ENCODE measurements around the gene PRDX5. TPM values are rescaled to one million over a fixed set of nuclear protein-coding genes. Genes with fewer than 3 reads are reported as not detected.

The PRDX5 gene
- total and polyA plus RNA-seq, 2 experiments from 2014 or later: 260 to 436 TPM

GRCh38 chr11:64298966-64299846 lies 18.7 kb upstream of the PRDX5 start:
- Histone ChIP-seq H3K27me3 (replicated peaks; ENCODE audit: insufficient read depth) (peaks cover 7% of the 10 kb centered on the region; the same call in 1 of the 2 replicates), H3K9ac (no peak overlapping the region; the same call in 1 of the 2 replicates), H3K4me1 (ENCODE audit: insufficient read depth) (peaks cover 10% of the 10 kb centered on the region; the same call in 1 of the 2 replicates), H3K36me3 (ENCODE audit: low read depth) (no peaks in the 10 kb centered on the region), H3K27ac (no peak overlapping the region), H3F3A (ENCODE audit: insufficient read depth) (0 out of 2 replicates have a peak, but pooled peaks cover 11% of the 10 kb centered on the region), H4K20me1 (ENCODE audit: insufficient read depth) (no peaks in the 10 kb centered on the region), H3K4me3 (peak overlapping the region; percentile 26), H2AFZ (peak overlapping the region; percentile 39), H3K9me2 (ENCODE audit: insufficient read depth) (no peaks in the 10 kb centered on the region), H3K9me3 (ENCODE audit: low read depth) (no peaks in the 10 kb centered on the region), H3K79me2 (ENCODE audit: insufficient read depth) (no peaks in the 10 kb centered on the region), H3K4me2 (ENCODE audit: unreplicated experiment) (peak overlapping the region; percentile 64)
- peak; percentile 68 for DNase-seq
- WGBS, 2 experiments (ENCODE audit: low coverage in 1 of 2, low lambda C conversion rate in 2 of 2, missing lambda C conversion rate in 2 of 2): 8 to 9% methylated on average over 29 to 54 of the region's 60 CpGs
- in situ Hi-C loops (cut with MboI): no loop called here
- TF ChIP-seq EZH2phosphoT487 (IDR thresholded peaks at IDR 0.05; ENCODE audit: insufficient read depth, low read depth) (0 out of 2 replicates have a peak, but pooled peaks have one; percentile 8), EZH2 (IDR thresholded peaks at IDR 0.05; ENCODE audit: insufficient read depth, poor library complexity, severe bottlenecking) (no peak)

DNA sequence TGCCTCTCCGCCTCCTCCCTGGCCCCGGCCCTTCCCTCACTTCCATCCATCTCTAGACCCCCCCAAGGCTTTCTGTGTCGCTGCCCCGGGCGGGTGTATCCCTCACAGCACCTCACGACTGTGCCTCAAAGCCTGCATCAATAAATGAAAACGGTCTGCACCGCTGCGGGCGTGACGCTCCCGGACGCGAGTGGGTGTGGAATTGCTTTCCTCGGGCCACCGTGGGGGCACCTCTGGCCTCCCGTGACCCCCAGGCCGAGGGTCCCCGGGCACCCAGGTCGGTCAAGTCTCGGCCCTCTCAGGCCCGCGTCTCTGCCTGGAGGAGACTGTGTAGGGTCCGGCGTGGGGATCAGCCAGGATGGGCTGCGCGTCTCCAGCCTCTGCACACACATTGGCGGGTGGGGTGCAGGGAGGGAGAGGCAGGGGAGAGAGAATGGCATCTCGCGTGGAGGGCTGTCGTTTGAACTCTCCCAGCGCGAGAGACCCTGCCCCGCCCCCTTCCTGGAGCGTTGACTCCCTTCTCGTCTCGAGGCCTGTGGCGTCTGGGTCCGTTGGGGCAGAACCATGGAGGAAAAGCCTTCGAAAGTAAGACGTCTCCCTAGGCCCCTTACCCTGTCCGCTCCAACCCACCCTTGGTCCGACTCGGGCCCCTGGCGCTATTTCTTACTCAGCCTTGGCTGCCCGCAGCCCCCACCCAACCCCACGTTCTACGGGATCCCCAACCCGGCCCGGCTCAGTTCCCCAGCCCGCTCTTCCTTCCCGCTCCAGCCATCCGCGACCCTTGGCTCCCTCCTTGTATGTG lies 17.9 kb upstream of the PRDX5 start, which contains the start of gene CATSPERZ:
Gene CATSPERZ (plus strand): TSS at position 512 of the 802 bp plus-strand sequence. CDS start 53 bp downstream, at position 565.
- H3K4me2 ChIP-seq (ENCODE audit: unreplicated experiment): peak within 1 kb of the TSS; percentile 85
- 0 out of 2 replicates have a peak, but pooled peaks cover 11% of the 10 kb centered on the region for H3F3A ChIP-seq (ENCODE audit: insufficient read depth)
- peak within 1 kb of the TSS; percentile 80 for H2AFZ ChIP-seq
- peak within 1 kb of the TSS; percentile 52 for H3K9ac ChIP-seq
- no peaks in the 10 kb centered on the region for H3K79me2 ChIP-seq (ENCODE audit: insufficient read depth)
- peaks cover 7% of the 10 kb centered on the region; the same call in 1 of the 2 replicates for H3K4me1 ChIP-seq (ENCODE audit: insufficient read depth)
- H3K9me2 ChIP-seq (ENCODE audit: insufficient read depth): no peaks in the 10 kb centered on the region
- peaks cover 4% of the 10 kb centered on the region; the same call in 1 of the 2 replicates for H3K27me3 ChIP-seq (replicated peaks; ENCODE audit: insufficient read depth)
- no peaks in the 10 kb centered on the region for H3K9me3 ChIP-seq (ENCODE audit: low read depth)
- no peak for TF ChIP-seq EZH2phosphoT487 (IDR thresholded peaks at IDR 0.05; ENCODE audit: insufficient read depth, low read depth)
- no peak for TF ChIP-seq EZH2 (IDR thresholded peaks at IDR 0.05; ENCODE audit: insufficient read depth, poor library complexity, severe bottlenecking)
- in situ Hi-C loops (cut with MboI): no loop called here
- H3K36me3 ChIP-seq (ENCODE audit: low read depth): no peaks in the 10 kb centered on the region
- WGBS, 2 experiments (ENCODE audit: low coverage in 1 of 2, low lambda C conversion rate in 2 of 2, missing lambda C conversion rate in 2 of 2): 5% methylated on average over 40 to 54 of the region's 54 CpGs
- peak within 1 kb of the TSS; percentile 71 for H3K4me3 ChIP-seq
- DNase-seq: peak; percentile 31
- no peaks in the 10 kb centered on the region for H4K20me1 ChIP-seq (ENCODE audit: insufficient read depth)
- H3K27ac ChIP-seq: no peak within 1 kb of the TSS

DNA sequence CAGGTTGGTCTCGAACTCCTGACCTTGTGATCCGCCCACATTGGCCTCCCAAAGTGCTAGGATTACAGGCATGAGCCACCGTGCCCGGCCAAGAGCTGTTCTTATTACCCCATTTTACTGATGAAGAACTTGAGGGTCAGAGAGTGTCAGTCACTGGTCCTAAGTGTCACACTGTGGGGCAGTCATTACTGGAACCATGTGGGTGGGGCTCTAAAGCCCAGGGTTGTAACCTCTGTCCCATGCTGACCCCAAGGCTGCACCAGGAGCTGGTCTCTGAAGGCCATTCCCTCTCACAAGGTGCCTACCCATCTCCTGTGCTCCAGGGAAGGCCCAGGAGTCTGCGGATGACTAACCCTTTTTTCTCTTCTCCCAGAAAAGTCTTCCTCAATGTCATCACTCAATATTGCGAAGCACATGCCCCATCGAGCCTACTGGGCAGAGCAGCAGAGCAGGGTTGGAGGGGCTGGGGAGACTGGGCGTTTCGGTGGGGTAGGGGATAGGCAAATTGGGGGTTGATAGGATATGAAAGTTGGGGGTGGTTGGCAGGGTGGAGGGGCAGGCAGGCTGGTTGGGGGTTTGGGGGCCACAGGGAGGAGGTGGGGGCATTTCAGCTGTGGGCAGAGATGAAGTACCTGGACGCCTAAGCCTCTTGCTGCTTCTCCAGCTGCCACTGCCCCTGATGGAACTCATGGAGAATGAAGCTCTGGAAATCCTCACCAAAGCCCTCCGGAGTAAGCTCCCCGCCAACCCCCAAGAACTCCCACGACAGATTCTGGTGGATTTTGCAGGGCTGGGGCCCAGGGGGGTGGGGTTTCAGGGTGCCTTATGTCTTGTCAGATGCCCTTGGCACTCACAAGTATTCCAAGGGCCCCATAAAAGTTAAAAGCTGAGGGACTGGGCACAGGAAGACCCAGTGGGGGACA lies 14.6 kb upstream of the PRDX5 start:
- DNase-seq: no peak
- Histone ChIP-seq H3K36me3 (ENCODE audit: low read depth) (no peaks in the 10 kb centered on the region), H2AFZ (no peak overlapping the region), H3K4me2 (ENCODE audit: unreplicated experiment) (no peak overlapping the region), H3K27ac (no peak overlapping the region), H3K79me2 (ENCODE audit: insufficient read depth) (peaks cover 11% of the 10 kb centered on the region; the same call in 1 of the 2 replicates), H4K20me1 (ENCODE audit: insufficient read depth) (no peaks in the 10 kb centered on the region), H3K27me3 (replicated peaks; ENCODE audit: insufficient read depth) (peaks cover 4% of the 10 kb centered on the region; the same call in 1 of the 2 replicates), H3K9ac (no peak overlapping the region), H3K4me1 (ENCODE audit: insufficient read depth) (peaks cover 13% of the 10 kb centered on the region), H3K4me3 (no peak overlapping the region), H3F3A (ENCODE audit: insufficient read depth) (0 out of 2 replicates have a peak, but pooled peaks cover 11% of the 10 kb centered on the region), H3K9me3 (ENCODE audit: low read depth) (no peaks in the 10 kb centered on the region), H3K9me2 (ENCODE audit: insufficient read depth) (no peaks in the 10 kb centered on the region)
- 75% methylated on average over 12 to 13 of the region's 13 CpGs for WGBS, 2 experiments (ENCODE audit: low coverage in 1 of 2, low lambda C conversion rate in 2 of 2, missing lambda C conversion rate in 2 of 2)
- in situ Hi-C loops (cut with MboI): no loop called here
- TF ChIP-seq EZH2 (IDR thresholded peaks at IDR 0.05; ENCODE audit: insufficient read depth, poor library complexity, severe bottlenecking): no peak
- no peak for TF ChIP-seq EZH2phosphoT487 (IDR thresholded peaks at IDR 0.05; ENCODE audit: insufficient read depth, low read depth)

All from GM23248 (cell line).